Fibroblast of skin of right biceps (primary cell): ENCODE data around the gene CDK6.
A peak's percentile ranks its signal among the peaks of the same experiment; 100 is the strongest.

ENCODE experiments used
- DNase-seq: peaks from one replicate; pipeline ENCODE4 v3.0.0-alpha.2; 2013

Gene CDK6

DNA sequence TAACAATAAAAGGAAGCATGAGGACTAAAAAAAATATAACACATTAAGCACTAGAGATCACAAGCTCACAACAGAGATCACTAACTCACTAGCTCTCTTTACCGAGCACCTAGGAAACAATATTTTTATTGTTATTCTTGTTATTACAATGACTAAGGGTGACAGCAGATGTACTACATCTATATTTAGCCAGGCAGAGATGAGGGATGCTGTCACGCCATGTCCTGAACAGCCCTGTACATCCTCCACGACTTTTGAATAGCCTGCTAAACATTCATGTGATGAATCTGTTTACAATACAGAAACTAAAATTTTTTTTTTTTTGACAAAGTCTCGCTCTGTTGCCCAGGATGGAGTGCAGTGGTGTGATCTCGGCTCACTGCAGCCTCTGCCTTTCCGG, 268.9 kb downstream of the CDK6 start:
- DNase-seq, result peak; percentile 5

DNA sequence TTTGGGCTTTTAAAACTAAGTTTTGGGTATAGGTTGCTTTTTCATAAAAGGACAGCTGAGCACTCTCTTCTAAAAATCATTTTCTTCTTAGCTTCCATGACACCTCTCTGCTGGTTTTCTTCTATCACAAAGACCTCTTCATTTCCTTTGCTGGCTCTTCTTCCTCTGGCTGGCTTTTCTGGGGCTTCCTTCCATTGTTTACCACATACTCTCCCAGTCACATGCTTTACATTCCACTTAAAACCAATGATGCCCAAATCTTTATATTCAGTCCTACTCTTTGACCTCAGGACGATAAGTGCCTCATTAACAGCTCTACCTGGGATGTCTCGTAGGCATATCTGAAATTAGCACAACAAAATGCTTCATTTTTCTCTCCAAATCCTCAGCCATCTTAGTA, 273.0 kb downstream of the CDK6 start:
- DNase-seq, result no peak

DNA sequence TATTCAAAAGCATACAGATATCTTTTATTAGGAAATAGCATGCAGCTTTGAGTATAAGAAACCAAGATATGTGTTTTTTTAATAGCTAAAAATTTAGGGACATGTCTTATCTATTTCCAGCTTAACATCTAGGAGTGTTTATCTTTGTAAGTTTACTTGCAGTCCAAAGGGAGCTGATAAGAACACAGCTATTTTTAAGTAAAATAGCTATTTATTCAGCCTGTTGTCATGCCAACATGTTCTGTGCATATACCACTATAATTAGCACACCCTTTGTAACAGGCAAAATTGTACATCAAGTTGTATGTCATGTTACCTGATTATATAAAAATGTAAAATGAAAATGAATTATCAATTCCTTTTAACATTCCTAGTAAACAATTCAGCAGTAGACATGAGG, 275.8 kb downstream of the CDK6 start:
- DNase-seq, result no peak

DNA sequence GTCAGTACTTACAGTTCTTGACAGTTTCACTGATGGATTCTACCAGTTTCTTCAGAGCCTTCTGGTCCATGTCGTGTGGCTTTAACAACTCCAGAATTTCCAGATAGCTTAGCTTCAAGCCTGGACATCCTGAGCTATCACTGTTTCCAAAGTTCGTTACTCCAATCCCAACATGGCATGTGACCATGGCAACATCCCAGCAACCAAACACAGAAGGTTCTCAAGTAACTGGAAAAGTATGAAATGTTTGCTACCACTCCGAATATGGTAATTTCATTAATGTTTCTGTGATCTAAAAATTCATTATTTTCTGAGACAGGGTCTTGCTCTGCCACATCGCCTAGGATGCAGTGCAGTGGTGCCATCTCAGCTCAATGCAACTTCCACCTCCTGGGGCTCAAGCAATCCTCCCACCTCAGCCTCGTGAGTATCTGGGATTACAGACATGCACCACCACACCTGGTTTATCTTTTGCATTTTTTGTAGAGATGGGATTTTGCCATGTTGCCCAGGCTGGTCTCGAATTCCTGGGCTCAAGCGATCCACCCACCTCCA, 278.5 kb downstream of the CDK6 start:
- peak; percentile 1 for DNase-seq

DNA sequence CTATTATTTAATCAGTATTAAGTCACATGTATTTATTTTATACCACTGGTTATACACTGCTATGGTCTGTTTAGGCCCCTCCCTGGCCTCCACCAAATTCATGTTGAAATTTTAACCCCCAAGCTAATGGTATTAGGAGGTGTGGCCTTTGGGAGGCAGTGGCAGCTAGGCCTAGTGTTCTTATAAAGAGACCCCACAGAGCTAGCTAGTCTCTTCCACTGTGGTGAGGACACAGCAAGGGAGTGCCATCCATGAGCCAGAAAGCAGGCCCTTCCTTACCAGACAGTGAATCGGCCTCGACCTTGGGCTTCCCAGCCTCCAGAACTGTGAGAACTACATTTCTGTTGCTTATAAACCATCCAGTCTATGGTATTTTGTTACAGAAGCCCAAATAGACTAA, 279.1 kb downstream of the CDK6 start:
- DNase-seq, result no peak
